WTC11 (cell line): ENCODE measurements around the gene KCNQ4. TPM values are rescaled to one million over a fixed set of nuclear protein-coding genes. Genes with fewer than 3 reads are reported as not detected.

Experiments
- ATAC-seq: fragments of 200-7000 bp; cut with Tn5 transposase; 2 replicates; pipeline ENCODE4 v1.10.0; 2021; ENCODE audit warnings: mild to moderate bottlenecking, moderate library complexity
- CTCF ChIA-PET: fragments of 300-600 bp; sonication (Branson Sonifier 250); formaldehyde crosslinking; loops from one replicate; lab custom pipeline; 2021; ENCODE audit warnings: antibody characterized with exemption; lab: Charles Lee
- POLR2A ChIA-PET: fragments of 350-600 bp; sonication (Branson Sonifier 250); formaldehyde crosslinking; loops from one replicate; lab custom pipeline; 2021; ENCODE audit warnings: antibody characterized with exemption; lab: Charles Lee
- DNase-seq: peaks from one replicate; pipeline ENCODE4 v3.0.0; 2021; ENCODE audit warnings: low spot score
- H3K27ac Mint-ChIP-seq: 2 replicates; pipeline ENCODE4 v1.8.0; 2021; ENCODE audit warnings: mixed read lengths
- H3K27me3 Mint-ChIP-seq: 2 replicates; pipeline ENCODE4 v1.8.0; 2021; ENCODE audit warnings: low read depth, mild to moderate bottlenecking, moderate library complexity, mixed read lengths
- H3K36me3 Mint-ChIP-seq: 2 replicates; pipeline ENCODE4 v1.8.0; 2021; ENCODE audit warnings: mixed read lengths
- H3K4me1 Mint-ChIP-seq: 2 replicates; pipeline ENCODE4 v1.8.0; 2022; ENCODE audit warnings: mixed read lengths
- H3K4me3 Mint-ChIP-seq: 2 replicates; pipeline ENCODE4 v1.8.0; 2021; ENCODE audit warnings: mild to moderate bottlenecking, moderate library complexity, mixed read lengths
- H3K9me3 Mint-ChIP-seq: 2 replicates; pipeline ENCODE4 v1.8.0; 2021; ENCODE audit warnings: mixed read lengths
- AR ChIP-seq: fragments of 250-450 bp; sonication (Bioruptor Pico); IDR thresholded peaks from 2 replicates; pipeline ENCODE4 v1.9.0; 2021; ENCODE audit warnings: mild to moderate bottlenecking
- CREB1 ChIP-seq: sonication (generic); formaldehyde crosslinking; IDR thresholded peaks from 2 replicates; pipeline ENCODE4 v1.8.0; 2023; ENCODE audit warnings: mild to moderate bottlenecking, missing genetic modification reagents
- CREM ChIP-seq: sonication (generic); formaldehyde crosslinking; IDR thresholded peaks from 2 replicates; pipeline ENCODE4 v1.8.1; 2022; ENCODE audit warnings: mild to moderate bottlenecking, missing genetic modification reagents, moderate library complexity
- CTCF ChIP-seq: fragments of 200-600 bp; IDR thresholded peaks from 2 replicates; pipeline ENCODE4 v1.8.0; 2022; ENCODE audit warnings: antibody characterized with exemption
- E2F1 ChIP-seq: sonication (generic); formaldehyde crosslinking; IDR thresholded peaks from 2 replicates; pipeline ENCODE4 v1.8.0; 2022; ENCODE audit warnings: mild to moderate bottlenecking, missing genetic modification reagents
- FOXJ3 ChIP-seq: sonication (generic); formaldehyde crosslinking; IDR thresholded peaks from 2 replicates; pipeline ENCODE4 v1.9.0; 2021; ENCODE audit warnings: missing genetic modification reagents, mild to moderate bottlenecking, borderline replicate concordance
- NFYB ChIP-seq: sonication (generic); formaldehyde crosslinking; conservative IDR thresholded peaks from 2 replicates; pipeline ENCODE4 v1.8.0; 2022; ENCODE audit warnings: low read depth, missing genetic modification reagents
- NR1H2 ChIP-seq: sonication (generic); formaldehyde crosslinking; IDR thresholded peaks from 2 replicates; pipeline ENCODE4 v1.9.0; 2021; ENCODE audit warnings: mild to moderate bottlenecking, moderate library complexity, missing genetic modification reagents
- NR3C1 ChIP-seq: sonication (generic); formaldehyde crosslinking; conservative IDR thresholded peaks from 2 replicates; pipeline ENCODE4 v1.8.1; 2023; ENCODE audit warnings: low read depth, mild to moderate bottlenecking, missing genetic modification reagents
- RORB ChIP-seq: fragments of 250-450 bp; sonication (Bioruptor Pico); IDR thresholded peaks from 2 replicates; pipeline ENCODE4 v1.9.0; 2021; ENCODE audit warnings: mild to moderate bottlenecking
- SMAD4 ChIP-seq: sonication (generic); formaldehyde crosslinking; IDR thresholded peaks from 2 replicates; pipeline ENCODE4 v1.8.0; 2022; ENCODE audit warnings: mild to moderate bottlenecking, missing genetic modification reagents
- TEAD1 ChIP-seq: sonication (generic); formaldehyde crosslinking; IDR thresholded peaks from 2 replicates; pipeline ENCODE4 v1.8.0; 2022; ENCODE audit warnings: mild to moderate bottlenecking, missing genetic modification reagents
- TEAD4 ChIP-seq: sonication (generic); formaldehyde crosslinking; IDR thresholded peaks from 2 replicates; pipeline ENCODE4 v1.8.0; 2022; ENCODE audit warnings: mild to moderate bottlenecking, missing genetic modification reagents
- ZNF232 ChIP-seq: sonication (generic); formaldehyde crosslinking; IDR thresholded peaks from 2 replicates; pipeline ENCODE4 v1.8.0; 2022; ENCODE audit warnings: mild to moderate bottlenecking, missing genetic modification reagents
- ZNF396 ChIP-seq: fragments of 250-450 bp; sonication (Bioruptor Pico); IDR thresholded peaks from 2 replicates; pipeline ENCODE4 v1.8.0; 2021; ENCODE audit warnings: mild to moderate bottlenecking, moderate library complexity, borderline replicate concordance
- ZNF416 ChIP-seq: fragments of 250-450 bp; sonication (Bioruptor Pico); IDR thresholded peaks from 2 replicates; pipeline ENCODE4 v1.9.0; 2021; ENCODE audit warnings: mild to moderate bottlenecking, inconsistent platforms
- ZNF423 ChIP-seq: fragments of 250-450 bp; sonication (Bioruptor Pico); IDR thresholded peaks from 2 replicates; pipeline ENCODE4 v2.1.2; 2022; ENCODE audit warnings: mild to moderate bottlenecking, moderate library complexity
- ZNF671 ChIP-seq: fragments of 250-450 bp; sonication (Bioruptor Pico); IDR thresholded peaks from 2 replicates; pipeline ENCODE4 v1.8.0; 2021; ENCODE audit warnings: mild to moderate bottlenecking
- total RNA-seq: library from RNA; stranded (reverse); gene quantifications from 3 replicates; pipeline ENCODE4 v1.2.3, GENCODE V29; 2021
- TF ChIP-seq, protein P1 (sequence below): sonication (generic); formaldehyde crosslinking; IDR thresholded peaks from 2 replicates; pipeline ENCODE4 v1.8.1; 2023; ENCODE audit warnings: mild to moderate bottlenecking, missing genetic modification reagents, moderate library complexity
- TF ChIP-seq, protein P2 (sequence below): fragments of 250-450 bp; sonication (Bioruptor Pico); IDR thresholded peaks from 2 replicates; pipeline ENCODE4 v1.9.0; 2021; ENCODE audit warnings: moderate library complexity, mild to moderate bottlenecking, inconsistent platforms, borderline replicate concordance

KCNQ4 gene
- total RNA-seq, 1 experiment from 2014 or later, result 4.0 TPM

DNA sequence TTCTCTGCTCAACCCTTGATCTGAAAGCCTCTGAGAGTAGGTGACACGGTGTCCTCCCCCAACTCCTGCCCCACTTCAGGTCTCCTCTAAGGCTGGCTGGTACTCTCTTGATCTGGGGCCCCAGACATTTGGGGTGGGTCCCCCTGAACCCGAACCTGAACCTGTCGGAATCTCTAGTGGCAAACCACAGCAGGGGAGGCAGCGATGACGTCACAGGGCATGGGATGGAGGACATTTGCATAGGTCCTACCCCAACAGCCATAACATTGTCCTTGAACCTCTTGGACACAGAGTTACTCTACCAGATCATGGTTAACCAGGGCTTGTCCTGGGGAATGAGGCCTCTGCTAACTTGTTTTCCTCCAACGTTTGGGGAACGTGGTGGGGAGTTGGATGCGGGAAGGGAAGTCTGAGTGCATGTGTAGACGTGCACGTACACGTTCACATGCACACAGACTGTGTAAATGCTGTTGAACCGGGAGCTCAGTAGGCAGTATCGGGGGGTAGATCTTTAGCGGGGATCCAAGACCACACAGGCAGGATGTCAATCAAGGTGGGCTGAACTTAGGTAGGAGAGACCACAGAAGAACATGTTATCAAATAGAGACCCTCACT, 46.2 kb downstream of the KCNQ4 start:
- ChIA-PET POLR2A (no interaction called here), CTCF (no interaction called here)
- H3K9me3 Mint-ChIP-seq, result no peaks in the 10 kb centered on the region
- H3K27ac Mint-ChIP-seq, result no peak overlapping the region
- no peak for TF ChIP-seq ZNF671
- H3K27me3 Mint-ChIP-seq, result no peaks in the 10 kb centered on the region
- no peaks in the 10 kb centered on the region for H3K36me3 Mint-ChIP-seq
- ATAC-seq, result no peak
- H3K4me3 Mint-ChIP-seq, result no peak overlapping the region
- peaks cover 19% of the 10 kb centered on the region for H3K4me1 Mint-ChIP-seq
- no peak for DNase-seq

- Mint-ChIP-seq H3K27ac (no peak overlapping the region), H3K27me3 (no peaks in the 10 kb centered on the region), H3K36me3 (no peaks in the 10 kb centered on the region), H3K9me3 (no peaks in the 10 kb centered on the region), H3K4me1 (peaks cover 12% of the 10 kb centered on the region), H3K4me3 (no peak overlapping the region)
- no peak for DNase-seq
- ChIA-PET POLR2A (no interaction called here), CTCF (no interaction called here)
- TF ChIP-seq, protein P1, sequence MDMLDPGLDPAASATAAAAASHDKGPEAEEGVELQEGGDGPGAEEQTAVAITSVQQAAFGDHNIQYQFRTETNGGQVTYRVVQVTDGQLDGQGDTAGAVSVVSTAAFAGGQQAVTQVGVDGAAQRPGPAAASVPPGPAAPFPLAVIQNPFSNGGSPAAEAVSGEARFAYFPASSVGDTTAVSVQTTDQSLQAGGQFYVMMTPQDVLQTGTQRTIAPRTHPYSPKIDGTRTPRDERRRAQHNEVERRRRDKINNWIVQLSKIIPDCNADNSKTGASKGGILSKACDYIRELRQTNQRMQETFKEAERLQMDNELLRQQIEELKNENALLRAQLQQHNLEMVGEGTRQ (CRISPR knock-in tag), result no peak
- TF ChIP-seq TEAD1 (no peak), NFYB (CRISPR knock-in tag) (no peak), CTCF (no peak), CREM (CRISPR knock-in tag) (no peak), FOXJ3 (no peak), ZNF396 (CRISPR knock-in tag) (no peak), TEAD4 (CRISPR knock-in tag) (no peak), CREB1 (CRISPR knock-in tag) (no peak), ZNF232 (no peak), SMAD4 (no peak), ZNF423 (CRISPR knock-in tag) (no peak), NR1H2 (no peak), AR (no peak), E2F1 (CRISPR knock-in tag) (no peak), NR3C1 (CRISPR knock-in tag) (no peak), RORB (CRISPR knock-in tag) (no peak), ZNF416 (no peak)
- TF ChIP-seq, protein P2, sequence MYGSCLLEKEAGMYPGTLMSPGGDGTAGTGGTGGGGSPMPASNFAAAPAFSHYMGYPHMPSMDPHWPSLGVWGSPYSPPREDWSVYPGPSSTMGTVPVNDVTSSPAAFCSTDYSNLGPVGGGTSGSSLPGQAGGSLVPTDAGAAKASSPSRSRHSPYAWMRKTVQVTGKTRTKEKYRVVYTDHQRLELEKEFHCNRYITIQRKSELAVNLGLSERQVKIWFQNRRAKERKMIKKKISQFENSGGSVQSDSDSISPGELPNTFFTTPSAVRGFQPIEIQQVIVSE (CRISPR knock-in tag), result no peak
- ATAC-seq, result no peak
These were observed 46.9 kb downstream of the KCNQ4 start for GRCh38 chr1:40830419-40830943.
